Measurements from ENCODE around the gene IRF4. TPM values are rescaled to one million over a fixed set of nuclear protein-coding genes. Genes with fewer than 3 reads are reported as not detected.
"Not testable (repeated sequence)": the region's sequence is repeated elsewhere in the genome, so short reads cannot be mapped to it uniquely, and the experiment has no call there.

IRF4 gene
- total RNA-seq, 1 donor from 2014 or later, result 6.0 TPM

DNA sequence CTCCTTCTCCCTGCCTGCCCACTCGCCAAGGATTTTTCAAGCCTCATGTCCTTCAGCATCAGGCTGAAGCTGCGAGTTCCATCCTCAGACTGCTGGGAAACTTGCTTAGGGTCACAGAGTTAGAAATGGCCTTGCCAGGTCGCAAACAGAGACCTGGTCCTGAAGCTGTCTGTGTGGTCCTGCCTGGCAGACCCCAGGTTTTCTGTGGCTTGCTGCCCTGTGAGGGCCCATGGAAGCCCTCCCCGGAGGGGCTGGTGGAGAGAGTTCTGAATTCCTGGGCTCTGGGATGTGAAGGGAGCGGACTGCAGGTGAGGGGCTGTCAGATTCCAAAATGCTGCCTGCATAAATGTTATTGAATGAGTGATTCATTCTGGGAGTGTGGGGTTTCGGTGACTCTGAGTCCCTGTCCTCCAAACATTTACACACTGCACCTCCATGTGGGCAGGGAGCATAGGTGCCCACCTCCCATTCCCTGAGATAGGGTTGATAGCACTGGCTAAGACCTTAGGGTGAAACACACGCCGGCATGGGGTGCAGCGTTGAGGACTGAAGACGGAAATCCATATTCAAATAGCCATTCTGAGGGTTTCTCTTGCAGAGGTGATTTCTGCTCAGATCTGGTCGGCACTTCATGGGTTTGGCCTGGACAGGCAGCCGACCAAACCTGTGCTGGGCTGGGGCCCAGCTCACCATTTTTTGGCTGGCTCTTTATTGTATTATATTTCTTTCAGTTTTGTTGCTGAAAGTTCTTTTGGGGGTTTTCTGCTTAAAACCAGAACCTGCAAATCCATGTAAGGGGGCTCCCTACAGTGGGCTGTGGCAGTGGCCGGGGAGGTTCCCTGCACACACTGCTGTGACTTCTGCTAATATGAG lies 21.8 kb upstream of the IRF4 start:
- H3K36me3 ChIP-seq, result no peaks in the 10 kb centered on the region
- TF ChIP-seq, protein P1, sequence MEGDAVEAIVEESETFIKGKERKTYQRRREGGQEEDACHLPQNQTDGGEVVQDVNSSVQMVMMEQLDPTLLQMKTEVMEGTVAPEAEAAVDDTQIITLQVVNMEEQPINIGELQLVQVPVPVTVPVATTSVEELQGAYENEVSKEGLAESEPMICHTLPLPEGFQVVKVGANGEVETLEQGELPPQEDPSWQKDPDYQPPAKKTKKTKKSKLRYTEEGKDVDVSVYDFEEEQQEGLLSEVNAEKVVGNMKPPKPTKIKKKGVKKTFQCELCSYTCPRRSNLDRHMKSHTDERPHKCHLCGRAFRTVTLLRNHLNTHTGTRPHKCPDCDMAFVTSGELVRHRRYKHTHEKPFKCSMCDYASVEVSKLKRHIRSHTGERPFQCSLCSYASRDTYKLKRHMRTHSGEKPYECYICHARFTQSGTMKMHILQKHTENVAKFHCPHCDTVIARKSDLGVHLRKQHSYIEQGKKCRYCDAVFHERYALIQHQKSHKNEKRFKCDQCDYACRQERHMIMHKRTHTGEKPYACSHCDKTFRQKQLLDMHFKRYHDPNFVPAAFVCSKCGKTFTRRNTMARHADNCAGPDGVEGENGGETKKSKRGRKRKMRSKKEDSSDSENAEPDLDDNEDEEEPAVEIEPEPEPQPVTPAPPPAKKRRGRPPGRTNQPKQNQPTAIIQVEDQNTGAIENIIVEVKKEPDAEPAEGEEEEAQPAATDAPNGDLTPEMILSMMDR (IDR thresholded peaks at IDR 0.05), result no peak
- H3K27me3 ChIP-seq (ENCODE audit: low read depth), result peaks cover 40% of the 10 kb centered on the region
- no peak overlapping the region for H3K27ac ChIP-seq
- no peaks in the 10 kb centered on the region for H3K9me3 ChIP-seq
- intact Hi-C loops (cut with DNase I), result no loop called here
- ATAC-seq, result no peak
- peaks cover 25% of the 10 kb centered on the region for H3K4me1 ChIP-seq
- no peak for DNase-seq
- no peak overlapping the region for H3K4me3 ChIP-seq

DNA sequence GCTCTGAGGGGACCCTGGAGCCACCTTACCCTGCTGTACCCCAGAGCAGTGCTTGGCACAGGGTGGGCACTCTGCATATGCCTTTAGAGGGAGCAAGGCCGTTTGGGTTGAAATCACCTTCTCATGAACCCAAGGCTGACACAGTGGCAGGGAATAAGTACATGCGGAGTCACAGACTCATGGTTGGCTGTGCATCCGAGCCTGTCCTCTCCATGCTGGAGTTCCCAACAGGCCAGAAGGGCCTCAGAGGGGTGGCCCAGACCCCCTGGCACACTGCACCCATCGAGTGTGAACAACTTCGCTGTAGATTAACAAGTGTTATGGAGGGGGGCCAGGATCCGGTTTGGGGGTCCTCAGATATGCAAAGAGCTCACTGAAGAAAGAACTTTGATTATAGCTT lies 21.0 kb upstream of the IRF4 start:
- TF ChIP-seq, protein P1 (IDR thresholded peaks at IDR 0.05), result no peak
- ATAC-seq, result no peak
- DNase-seq, result no peak

DNA sequence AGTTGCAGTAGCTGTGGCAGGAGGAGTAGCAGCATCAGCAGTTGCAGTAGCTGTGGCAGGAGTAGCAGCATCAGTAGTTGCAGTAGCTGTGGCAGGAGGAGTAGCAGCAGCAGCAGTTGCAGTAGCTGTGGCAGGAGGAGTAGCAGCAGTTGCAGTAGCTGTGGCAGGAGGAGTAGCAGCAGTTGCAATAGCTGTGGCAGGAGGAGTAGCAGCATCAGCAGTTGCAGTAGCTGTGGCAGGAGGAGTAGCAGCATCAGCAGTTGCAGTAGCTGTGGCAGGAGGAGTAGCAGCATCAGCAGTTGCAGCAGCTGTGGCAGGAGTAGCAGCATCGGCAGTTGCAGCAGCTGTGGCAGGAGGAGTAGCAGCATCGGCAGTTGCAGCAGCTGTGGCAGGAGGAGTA lies 19.7 kb upstream of the IRF4 start:
- intact Hi-C loops (cut with DNase I); H3K9me3 ChIP-seq; DNase-seq; ATAC-seq; H3K4me3 ChIP-seq; H3K27ac ChIP-seq; H3K36me3 ChIP-seq: not testable (repeated sequence)
- Histone ChIP-seq H3K27me3 (ENCODE audit: low read depth) (peaks cover 44% of the 10 kb centered on the region), H3K4me1 (peaks cover 26% of the 10 kb centered on the region)

More for the DNA sequence above, 21.0 kb upstream of the IRF4 start:
- Histone ChIP-seq H3K9me3 (no peaks in the 10 kb centered on the region), H3K4me3 (no peak overlapping the region), H3K27ac (no peak overlapping the region), H3K36me3 (no peaks in the 10 kb centered on the region), H3K4me1 (peaks cover 26% of the 10 kb centered on the region), H3K27me3 (ENCODE audit: low read depth) (peaks cover 44% of the 10 kb centered on the region)
- intact Hi-C loops (cut with DNase I), result no loop called here

DNA sequence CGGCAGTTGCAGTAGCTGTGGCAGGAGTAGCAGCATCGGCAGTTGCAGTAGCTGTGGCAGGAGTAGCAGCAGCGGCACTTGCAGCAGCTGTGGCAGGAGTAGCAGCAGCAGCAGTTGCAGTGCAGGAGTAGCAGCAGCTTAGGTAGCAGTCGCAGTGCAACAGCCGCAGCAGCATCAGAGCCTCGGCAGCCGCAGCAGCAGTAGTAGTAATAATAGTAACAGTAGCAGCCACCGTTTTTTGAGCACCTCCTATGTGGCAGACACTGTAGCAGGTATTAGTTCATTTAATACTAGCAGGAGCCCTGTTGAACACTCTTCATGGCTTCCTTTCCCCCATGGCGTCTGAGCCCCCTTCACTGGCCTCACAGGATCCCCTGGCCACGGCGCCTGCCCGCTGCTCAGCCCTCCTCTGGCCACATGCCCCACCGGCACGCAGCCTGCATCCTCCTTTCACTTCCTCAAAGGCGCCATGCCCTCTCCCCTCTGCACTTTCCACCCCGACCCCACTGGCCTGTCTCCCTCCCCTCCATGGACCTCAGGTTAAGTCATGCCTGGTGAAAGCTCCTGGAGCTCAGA lies 19.1 kb upstream of the IRF4 start:
- Histone ChIP-seq H3K4me3 (no peak overlapping the region), H3K36me3 (no peaks in the 10 kb centered on the region), H3K27ac (no peak overlapping the region), H3K4me1 (peaks cover 26% of the 10 kb centered on the region), H3K9me3 (no peaks in the 10 kb centered on the region), H3K27me3 (ENCODE audit: low read depth) (peaks cover 44% of the 10 kb centered on the region)
- ATAC-seq (peak; percentile 7 to 12), DNase-seq (no peak)
- intact Hi-C loops (cut with DNase I), result no loop called here
- TF ChIP-seq, protein P1 (IDR thresholded peaks at IDR 0.05), result no peak

DNA sequence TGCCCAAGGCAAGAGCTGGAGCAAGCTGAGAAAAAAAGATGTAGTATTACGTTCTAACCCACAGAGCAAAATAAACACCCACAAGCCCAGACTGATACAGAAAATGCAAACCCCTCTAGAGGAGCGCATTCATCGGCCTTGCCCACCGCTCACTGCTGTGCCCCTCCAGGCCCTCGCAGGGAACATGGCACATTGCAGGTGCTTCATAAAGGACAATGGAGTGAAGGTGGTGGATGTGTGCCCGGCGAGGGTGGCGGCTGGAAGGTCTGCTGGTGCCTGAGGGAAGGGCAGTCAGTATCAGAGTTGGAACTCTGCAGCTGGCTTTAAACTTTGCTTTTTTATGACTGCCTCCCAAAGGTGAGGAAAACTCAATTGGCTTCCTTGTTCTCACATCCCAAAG lies 18.5 kb upstream of the IRF4 start:
- H3K27me3 ChIP-seq (ENCODE audit: low read depth), result peaks cover 41% of the 10 kb centered on the region
- TF ChIP-seq, protein P1 (IDR thresholded peaks at IDR 0.05), result no peak
- no peak overlapping the region for H3K27ac ChIP-seq
- no peaks in the 10 kb centered on the region for H3K36me3 ChIP-seq
- H3K9me3 ChIP-seq, result no peaks in the 10 kb centered on the region
- intact Hi-C loops (cut with DNase I), result no loop called here
- no peak overlapping the region for H3K4me3 ChIP-seq
- ATAC-seq (peak; percentile 4 to 8), DNase-seq (no peak)
- peaks cover 26% of the 10 kb centered on the region for H3K4me1 ChIP-seq
